ENCODE results near the gene AMMECR1. TPM values are rescaled to one million over a fixed set of nuclear protein-coding genes. Genes with fewer than 3 reads are reported as not detected.

AMMECR1 gene
- total RNA-seq, 4 donors from 2014 or later = 1.7 to 2.5 (median 1.9) TPM

GRCh38 chrX:110228453-110228852 lies 89.4 kb downstream of the AMMECR1 start:
- H3K36me3 ChIP-seq = no peaks in the 10 kb centered on the region
- peaks cover 0 to 5% (median 0%) of the 10 kb centered on the region in 4 donors for H3K27me3 ChIP-seq
- no peak overlapping the region for H3K27ac ChIP-seq (replicated peaks in 1 of 4)
- no peak overlapping the region for H3K4me3 ChIP-seq
- 74% methylated on average over 5 of the region's 5 CpGs for WGBS
- TF ChIP-seq CTCF (IDR thresholded peaks at IDR 0.05) (no peak), POLR2AphosphoS5 (IDR thresholded peaks at IDR 0.05) (no peak), EP300 (IDR thresholded peaks at IDR 0.05) (no peak), POLR2A (IDR thresholded peaks at IDR 0.05; ENCODE audit: low read depth) (no peak)
- DNase-seq (ENCODE audit: extremely low spot score) = no peak
- intact Hi-C loops (cut with DNase I) = no loop called here
- peaks cover 0 to 10% (median 0%) of the 10 kb centered on the region in 4 donors for H3K9me3 ChIP-seq
- no peaks in the 10 kb centered on the region for H3K4me1 ChIP-seq

- Histone ChIP-seq H3K27ac (replicated peaks in 1 of 4) (no peak overlapping the region), H3K9me3 (peaks cover 0 to 7% (median 0%) of the 10 kb centered on the region in 4 donors), H3K4me1 (no peaks in the 10 kb centered on the region), H3K36me3 (no peaks in the 10 kb centered on the region), H3K27me3 (peaks cover 0 to 5% (median 0%) of the 10 kb centered on the region in 4 donors), H3K4me3 (no peak overlapping the region)
- TF ChIP-seq POLR2A (IDR thresholded peaks at IDR 0.05; ENCODE audit: low read depth) (no peak), CTCF (IDR thresholded peaks at IDR 0.05) (no peak), EP300 (IDR thresholded peaks at IDR 0.05) (no peak), POLR2AphosphoS5 (IDR thresholded peaks at IDR 0.05) (no peak)
- no peak for DNase-seq (ENCODE audit: extremely low spot score)
- intact Hi-C loops (cut with DNase I) = no loop called here
- WGBS = 66% methylated on average over 2 of the region's 2 CpGs
Measured at GRCh38 chrX:110226931-110227330, 91.0 kb downstream of the AMMECR1 start.

GRCh38 chrX:110224926-110225617 lies 92.8 kb downstream of the AMMECR1 start:
- Histone ChIP-seq H3K27me3 (peaks cover 0 to 5% (median 0%) of the 10 kb centered on the region in 4 donors), H3K27ac (replicated peaks in 1 of 4) (no peak overlapping the region), H3K4me1 (no peaks in the 10 kb centered on the region), H3K9me3 (no peaks in the 10 kb centered on the region), H3K36me3 (no peaks in the 10 kb centered on the region), H3K4me3 (no peak overlapping the region)
- intact Hi-C loops (cut with DNase I) = no loop called here
- no peak for DNase-seq (ENCODE audit: extremely low spot score)
- 56% methylated on average over 3 of the region's 3 CpGs for WGBS
- TF ChIP-seq CTCF (IDR thresholded peaks at IDR 0.05) = no peak
- TF ChIP-seq POLR2AphosphoS5 (IDR thresholded peaks at IDR 0.05) = no peak
- no peak for TF ChIP-seq EP300 (IDR thresholded peaks at IDR 0.05)
- no peak for TF ChIP-seq POLR2A (IDR thresholded peaks at IDR 0.05; ENCODE audit: low read depth)

GRCh38 chrX:110222497-110223257 lies 95.2 kb downstream of the AMMECR1 start:
- no peak overlapping the region for H3K4me3 ChIP-seq
- 58% methylated on average over 2 of the region's 2 CpGs for WGBS
- no peaks in the 10 kb centered on the region for H3K27me3 ChIP-seq
- H3K27ac ChIP-seq (replicated peaks in 1 of 4) = no peak overlapping the region
- H3K36me3 ChIP-seq = no peaks in the 10 kb centered on the region
- H3K4me1 ChIP-seq = no peaks in the 10 kb centered on the region
- no peak for DNase-seq (ENCODE audit: extremely low spot score)
- intact Hi-C loops (cut with DNase I) = no loop called here
- H3K9me3 ChIP-seq = no peaks in the 10 kb centered on the region
- no peak for TF ChIP-seq EP300 (IDR thresholded peaks at IDR 0.05)
- no peak for TF ChIP-seq POLR2A (IDR thresholded peaks at IDR 0.05; ENCODE audit: low read depth)
- no peak for TF ChIP-seq POLR2AphosphoS5 (IDR thresholded peaks at IDR 0.05)
- TF ChIP-seq CTCF (IDR thresholded peaks at IDR 0.05) = no peak
